Neuronal stem cell (in vitro differentiated cells): ENCODE data around the gene HOXA5.

Experiments
- DNase-seq: peaks from one replicate; pipeline ENCODE4 v3.0.0-alpha.2; 2013; ENCODE audit warnings: low spot score
- H2AFZ ChIP-seq: one replicate; pipeline ENCODE4 v1.6.1; 2013; ENCODE audit warnings: mild to moderate bottlenecking, low read length, inconsistent platforms
- H2AK5ac ChIP-seq: 2 replicates; pipeline ENCODE4 v1.6.1; 2013; ENCODE audit warnings: low read depth, mild to moderate bottlenecking, inconsistent platforms, low read length, moderate library complexity, mixed read lengths
- H2BK120ac ChIP-seq: 2 replicates; pipeline ENCODE4 v1.6.1; 2013; ENCODE audit warnings: low read depth, mild to moderate bottlenecking, inconsistent platforms, low read length, moderate library complexity, mixed read lengths
- H2BK12ac ChIP-seq: one replicate; pipeline ENCODE4 v1.6.1; 2013; ENCODE audit warnings: low read length, inconsistent platforms
- H2BK15ac ChIP-seq: 2 replicates; pipeline ENCODE4 v1.6.1; 2013; ENCODE audit warnings: mild to moderate bottlenecking, low read length, inconsistent platforms, mixed read lengths
- H2BK5ac ChIP-seq: one replicate; pipeline ENCODE4 v1.6.1; 2013; ENCODE audit warnings: inconsistent platforms, mild to moderate bottlenecking, low read length, moderate library complexity
- H3K14ac ChIP-seq: one replicate; pipeline ENCODE4 v1.6.1; 2013; ENCODE audit warnings: low read length, inconsistent platforms
- H3K18ac ChIP-seq: 2 replicates; pipeline ENCODE4 v1.6.1; 2013; ENCODE audit warnings: low read length, inconsistent platforms
- H3K23ac ChIP-seq: 2 replicates; pipeline ENCODE4 v1.6.1; 2013; ENCODE audit warnings: low read depth, mild to moderate bottlenecking, mixed read lengths, low read length, inconsistent platforms; ENCODE audit not compliant: poor library complexity
- H3K27ac ChIP-seq: replicated peaks from 3 replicates; pipeline ENCODE4 v1.5.1; 2013; ENCODE audit warnings: low read length, inconsistent platforms
- H3K27me3 ChIP-seq, 3 experiments: 2 replicates each; pipeline ENCODE4 v1.6.1; 2013; ENCODE audit warnings: low read length in 3 of 3, mild to moderate bottlenecking in 2 of 3, inconsistent platforms in 1 of 3, low read depth in 1 of 3, mixed read lengths in 1 of 3, moderate library complexity in 1 of 3; ENCODE audit not compliant: control insufficient read depth in 3 of 3, insufficient read depth in 3 of 3
- H3K36me3 ChIP-seq, 2 donors: replicated peaks in 1 of 2; 2 replicates each; pipeline ENCODE4 v1.6.1; 2013; ENCODE audit warnings: low read length in 2 of 2; ENCODE audit not compliant: control insufficient read depth in 2 of 2, insufficient read depth in 2 of 2
- H3K4ac ChIP-seq: 2 replicates; pipeline ENCODE4 v1.6.1; 2013; ENCODE audit warnings: inconsistent platforms, mild to moderate bottlenecking, low read length, moderate library complexity
- H3K4me1 ChIP-seq, 2 donors: 1 replicate in 1 of 2; 2 replicates in 1 of 2; pipeline ENCODE4 v1.6.1; 2013; ENCODE audit warnings: low read length in 2 of 2, low read depth in 1 of 2; ENCODE audit not compliant: control insufficient read depth in 2 of 2, insufficient read depth in 1 of 2
- H3K4me2 ChIP-seq: one replicate; pipeline ENCODE4 v1.6.1; 2013; ENCODE audit warnings: mild to moderate bottlenecking, low read length, inconsistent platforms; ENCODE audit not compliant: insufficient read depth, poor library complexity, severe bottlenecking
- H3K4me3 ChIP-seq, 2 donors: 2 replicates each; pipeline ENCODE4 v1.5.1; 2013; ENCODE audit warnings: low read length in 2 of 2, mild to moderate bottlenecking in 2 of 2, inconsistent platforms in 1 of 2, moderate library complexity in 1 of 2
- H3K79me1 ChIP-seq: one replicate; pipeline ENCODE4 v1.6.1; 2013; ENCODE audit warnings: low read depth, mild to moderate bottlenecking, inconsistent platforms, low read length, moderate library complexity
- H3K9ac ChIP-seq: one replicate; pipeline ENCODE4 v1.6.1; 2013; ENCODE audit warnings: mild to moderate bottlenecking, low read depth, low read length, inconsistent platforms; ENCODE audit not compliant: poor library complexity
- H3K9me3 ChIP-seq, 2 donors: replicated peaks in 1 of 2; 2 replicates each; pipeline versions ENCODE3 to v1.6.1; 2013; ENCODE audit warnings: low read length in 2 of 2, mild to moderate bottlenecking in 2 of 2, inconsistent platforms in 1 of 2, low read depth in 1 of 2, mixed read lengths in 1 of 2, moderate library complexity in 1 of 2; ENCODE audit not compliant: control insufficient read depth in 2 of 2, insufficient read depth in 1 of 2
- H4K8ac ChIP-seq: one replicate; pipeline ENCODE4 v1.6.1; 2013; ENCODE audit warnings: low read depth, mild to moderate bottlenecking, inconsistent platforms, low read length, moderate library complexity
- H4K91ac ChIP-seq: one replicate; pipeline ENCODE4 v1.6.1; 2013; ENCODE audit warnings: low read length, low read depth, mild to moderate bottlenecking, inconsistent platforms; ENCODE audit not compliant: poor library complexity
- WGBS, 2 donors: extraction: QIAGEN DNeasy Blood & Tissue Kit; methylation state at CpG; one replicate each; pipeline ENCODE4 v1.1.7; 2013; ENCODE audit warnings: missing lambda C conversion rate in 2 of 2, mixed read lengths in 1 of 2; ENCODE audit not compliant: insufficient read length in 2 of 2, insufficient replicate concordance in 1 of 2; ENCODE audit errors: extremely low coverage in 2 of 2; 5-methylcytosine and 5-hydroxymethylcytosine counted together

Gene HOXA5

GRCh38 chr7:27153526-27153925 lies 10.0 kb upstream of the HOXA5 start:
- no peak overlapping the region for H3K4me3 ChIP-seq
- no peak overlapping the region for H4K91ac ChIP-seq
- H3K9ac ChIP-seq, result no peak overlapping the region
- H3K23ac ChIP-seq, result no peak overlapping the region
- no peak overlapping the region for H3K4ac ChIP-seq
- H4K8ac ChIP-seq, result no peak overlapping the region
- no peak overlapping the region for H2BK15ac ChIP-seq
- no peak overlapping the region for H3K18ac ChIP-seq
- no peak overlapping the region for H2AFZ ChIP-seq
- H3K79me1 ChIP-seq, result no peaks in the 10 kb centered on the region
- H2AK5ac ChIP-seq, result no peak overlapping the region
- no peak for DNase-seq
- no peak overlapping the region for H2BK12ac ChIP-seq
- no peak overlapping the region for H3K14ac ChIP-seq
- no CpG with 5 or more reads among the region's 3 CpGs for WGBS, 2 donors
- H3K27me3 ChIP-seq, result peaks cover 82 to 99% (median 98%) of the 10 kb centered on the region in 3 experiments
- no peaks in the 10 kb centered on the region for H3K36me3 ChIP-seq
- H3K9me3 ChIP-seq, result peaks cover 10 to 40% of the 10 kb centered on the region in 2 donors
- H2BK120ac ChIP-seq, result no peak overlapping the region
- no peaks in the 10 kb centered on the region for H3K4me1 ChIP-seq
- no peak overlapping the region for H3K27ac ChIP-seq
- no peak overlapping the region for H2BK5ac ChIP-seq
- H3K4me2 ChIP-seq, result no peak overlapping the region

- Histone ChIP-seq H3K4me3 (no peak overlapping the region), H2BK120ac (no peak overlapping the region), H4K91ac (no peak overlapping the region), H3K9ac (no peak overlapping the region), H3K36me3 (no peaks in the 10 kb centered on the region), H4K8ac (no peak overlapping the region), H3K18ac (peak overlapping the region; percentile 22), H2BK12ac (no peak overlapping the region), H3K23ac (peak overlapping the region; percentile 36), H2BK5ac (no peak overlapping the region), H2AFZ (peak overlapping the region; percentile 47), H3K9me3 (peaks cover 10 to 43% of the 10 kb centered on the region in 2 donors), H3K27me3 (peaks cover 84 to 99% (median 98%) of the 10 kb centered on the region in 3 experiments), H3K79me1 (no peaks in the 10 kb centered on the region), H3K27ac (no peak overlapping the region), H3K14ac (peak overlapping the region; percentile 65), H2AK5ac (no peak overlapping the region), H3K4me1 (no peaks in the 10 kb centered on the region), H2BK15ac (no peak overlapping the region), H3K4me2 (no peak overlapping the region), H3K4ac (no peak overlapping the region)
- no peak for DNase-seq
- no CpG with 5 or more reads among the region's 22 CpGs for WGBS, 2 donors
Observed at GRCh38 chr7:27152816-27153442, 9.4 kb upstream of the HOXA5 start.

- Histone ChIP-seq H3K27me3 (peaks cover 84 to 99% (median 98%) of the 10 kb centered on the region in 3 experiments), H2BK12ac (no peak within 1 kb of the TSS), H2AK5ac (no peak within 1 kb of the TSS), H3K36me3 (no peaks in the 10 kb centered on the region), H4K91ac (no peak within 1 kb of the TSS), H3K4me3 (peak within 1 kb of the TSS in 1 of 2 donors; percentile 34), H3K9me3 (peaks cover 4 to 39% of the 10 kb centered on the region in 2 donors), H2AFZ (peak within 1 kb of the TSS; percentile 86), H3K18ac (peak within 1 kb of the TSS; percentile 22), H2BK5ac (no peak within 1 kb of the TSS), H3K79me1 (no peaks in the 10 kb centered on the region), H3K4me2 (no peak within 1 kb of the TSS), H3K27ac (no peak within 1 kb of the TSS), H4K8ac (no peak within 1 kb of the TSS), H3K4ac (no peak within 1 kb of the TSS), H3K23ac (peak within 1 kb of the TSS; percentile 36), H3K9ac (no peak within 1 kb of the TSS), H3K14ac (peak within 1 kb of the TSS; percentile 65), H3K4me1 (no peaks in the 10 kb centered on the region), H2BK15ac (no peak within 1 kb of the TSS), H2BK120ac (no peak within 1 kb of the TSS)
- no CpG with 5 or more reads among the region's 53 CpGs for WGBS, 2 donors
- no peak for DNase-seq
Observed at GRCh38 chr7:27151931-27152815, 8.7 kb upstream of the HOXA5 start, which contains the start of gene HOXA3. Gene HOXA3, minus strand, starts transcription at chr7:27152583. Its CDS starts 41,943 bp downstream, at chr7:27110640.
